Spleen (tissue), 7 donors: Measurements from ENCODE around the gene XYLT1.
A peak's percentile ranks its signal among the peaks of the same experiment; 100 is the strongest.

Experiments used
- POLR2A ChIP-seq, 3 donors: fragments of 450-650 bp; IDR thresholded peaks; one replicate each; pipeline ENCODE4 v1.5.1; 2017; ENCODE audit warnings: antibody characterized with exemption in 3 of 3, mild to moderate bottlenecking in 1 of 3
- POLR2AphosphoS5 ChIP-seq, 3 donors: sonication (generic); formaldehyde crosslinking; IDR thresholded peaks; one replicate each; pipeline ENCODE4 v1.5.1; 2017; ENCODE audit warnings: antibody characterized with exemption in 3 of 3
- TF ChIP-seq, protein P1 (sequence below), 11 experiments: fragments of 200-600 bp in 7 of 11; fragments of 450-650 bp in 4 of 11; sonication (generic) in 4 of 11; IDR thresholded peaks in 8 of 11; conservative IDR thresholded peaks in 3 of 11; 1 replicate in 7 of 11; 2 replicates in 4 of 11; pipeline versions ENCODE4 v1.4.0 to v1.8.0; 2016 to 2021; ENCODE audit warnings: antibody characterized with exemption in 11 of 11, inconsistent platforms in 4 of 11, mild to moderate bottlenecking in 1 of 11
- donor health status: DM: no; HTN: no; CAD: no; lungs with moderate emphysema.
- donor health status: DM: no; HTN: no; CAD: no.
- donor health status: DM: no; HTN: no; CAD: no.

DNA sequence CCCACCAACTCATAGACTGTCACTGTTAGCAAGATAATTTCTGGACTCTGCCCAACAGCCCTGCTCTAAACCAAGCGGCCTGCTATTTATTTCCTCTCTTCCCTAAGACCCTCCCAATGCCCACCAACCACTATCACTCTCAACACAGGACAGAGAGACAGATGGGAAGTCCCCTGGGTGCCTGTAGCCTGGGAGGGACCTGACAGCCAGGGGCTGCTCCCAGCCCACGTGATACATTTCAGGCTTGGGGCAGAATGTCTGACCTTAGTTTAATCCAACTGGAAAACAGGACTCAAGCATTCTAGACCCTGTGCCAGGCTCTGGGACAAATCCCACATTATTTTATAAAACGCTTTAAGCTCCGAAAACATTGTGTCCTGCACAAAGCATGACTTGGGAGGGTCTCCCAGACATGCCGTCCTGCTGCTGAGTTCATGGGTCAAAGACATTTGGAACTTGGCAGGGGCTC is 23.6 kb downstream of the XYLT1 start:
- TF ChIP-seq POLR2A (IDR thresholded peaks at IDR 0.05), result no peak
- TF ChIP-seq, protein P1, sequence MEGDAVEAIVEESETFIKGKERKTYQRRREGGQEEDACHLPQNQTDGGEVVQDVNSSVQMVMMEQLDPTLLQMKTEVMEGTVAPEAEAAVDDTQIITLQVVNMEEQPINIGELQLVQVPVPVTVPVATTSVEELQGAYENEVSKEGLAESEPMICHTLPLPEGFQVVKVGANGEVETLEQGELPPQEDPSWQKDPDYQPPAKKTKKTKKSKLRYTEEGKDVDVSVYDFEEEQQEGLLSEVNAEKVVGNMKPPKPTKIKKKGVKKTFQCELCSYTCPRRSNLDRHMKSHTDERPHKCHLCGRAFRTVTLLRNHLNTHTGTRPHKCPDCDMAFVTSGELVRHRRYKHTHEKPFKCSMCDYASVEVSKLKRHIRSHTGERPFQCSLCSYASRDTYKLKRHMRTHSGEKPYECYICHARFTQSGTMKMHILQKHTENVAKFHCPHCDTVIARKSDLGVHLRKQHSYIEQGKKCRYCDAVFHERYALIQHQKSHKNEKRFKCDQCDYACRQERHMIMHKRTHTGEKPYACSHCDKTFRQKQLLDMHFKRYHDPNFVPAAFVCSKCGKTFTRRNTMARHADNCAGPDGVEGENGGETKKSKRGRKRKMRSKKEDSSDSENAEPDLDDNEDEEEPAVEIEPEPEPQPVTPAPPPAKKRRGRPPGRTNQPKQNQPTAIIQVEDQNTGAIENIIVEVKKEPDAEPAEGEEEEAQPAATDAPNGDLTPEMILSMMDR (IDR thresholded peaks at IDR 0.05 in 8 of 11, conservative IDR thresholded peaks at IDR 0.05 in 3 of 11), result no peak
- peak in 1 of 3 donors; percentile 65 for TF ChIP-seq POLR2AphosphoS5 (IDR thresholded peaks at IDR 0.05)
